Bronchial epithelial cell (primary cell): ENCODE results near the gene TLE3. TPM values are rescaled to one million over a fixed set of nuclear protein-coding genes. Genes with fewer than 3 reads are reported as not detected.

ENCODE experiments used
- DNase-seq: peaks from one replicate; pipeline ENCODE4 v3.0.0-alpha.2; 2010; ENCODE audit warnings: low read depth
- FAIRE-seq: peaks from 2 replicates; lab custom pipeline; 2011; peaks lifted over from hg19 to GRCh38; lab: Jason Lieb, UNC
- H3K27me3 ChIP-seq: 2 replicates; pipeline ENCODE4 v1.5.1; 2011; ENCODE audit warnings: low read length; ENCODE audit not compliant: control insufficient read depth, insufficient read depth
- H3K36me3 ChIP-seq: 2 replicates; pipeline ENCODE4 v1.5.1; 2011; ENCODE audit warnings: low read length; ENCODE audit not compliant: control insufficient read depth, insufficient read depth
- H3K4me3 ChIP-seq: 2 replicates; pipeline ENCODE4 v1.5.1; 2011; ENCODE audit warnings: mild to moderate bottlenecking, low read depth, low read length, control low read depth
- total RNA-seq: library from RNA; depleted of rRNA; stranded (reverse); fragments of >200 nt; gene quantifications from 2 replicates; pipeline ENCODE4 v1.2.1, GENCODE V29; 2014
- TF ChIP-seq, protein P1 (sequence below): IDR thresholded peaks from 2 replicates; pipeline ENCODE4 v1.5.1; 2011; ENCODE audit warnings: mild to moderate bottlenecking, moderate library complexity, low read length, control low read depth, inconsistent platforms; ENCODE audit not compliant: insufficient read depth, severe bottlenecking

TLE3 gene
- total RNA-seq, 1 donor from 2014 or later, result 19.2 TPM

DNA sequence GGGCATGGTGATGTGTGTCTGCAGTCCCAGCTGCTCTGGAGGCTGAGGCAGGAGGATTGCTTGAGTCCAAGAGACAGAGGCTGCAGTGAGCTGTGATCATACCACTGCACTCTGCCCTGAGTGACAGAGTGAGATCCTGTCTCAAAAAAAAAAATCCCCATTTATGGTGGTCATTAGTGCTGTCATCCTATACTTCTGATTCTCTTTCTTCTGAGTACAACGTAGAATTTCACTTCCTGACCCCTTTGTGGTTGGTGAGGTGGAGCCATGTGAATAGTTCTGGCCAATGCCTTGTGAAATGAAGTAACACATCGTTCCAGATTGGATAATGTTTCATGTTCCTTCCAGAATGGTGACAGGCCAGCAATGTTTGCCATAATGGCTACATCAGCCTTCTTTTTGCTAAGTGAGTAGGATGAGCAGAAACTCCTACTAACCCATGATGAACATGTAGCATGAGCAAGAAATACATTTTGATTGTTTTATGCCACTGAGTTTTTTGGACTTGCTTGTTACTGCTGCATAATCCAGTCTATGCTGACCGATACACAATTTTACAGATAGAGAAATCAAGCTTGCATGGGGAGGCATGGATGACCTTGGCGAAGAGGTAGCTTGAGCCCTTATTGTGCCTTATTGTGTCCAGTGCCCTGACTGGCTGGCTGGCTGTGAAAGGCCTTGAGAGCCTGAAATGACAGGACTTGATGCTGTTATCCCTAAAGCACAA is 30.9 kb upstream of the TLE3 start:
- TF ChIP-seq, protein P1, sequence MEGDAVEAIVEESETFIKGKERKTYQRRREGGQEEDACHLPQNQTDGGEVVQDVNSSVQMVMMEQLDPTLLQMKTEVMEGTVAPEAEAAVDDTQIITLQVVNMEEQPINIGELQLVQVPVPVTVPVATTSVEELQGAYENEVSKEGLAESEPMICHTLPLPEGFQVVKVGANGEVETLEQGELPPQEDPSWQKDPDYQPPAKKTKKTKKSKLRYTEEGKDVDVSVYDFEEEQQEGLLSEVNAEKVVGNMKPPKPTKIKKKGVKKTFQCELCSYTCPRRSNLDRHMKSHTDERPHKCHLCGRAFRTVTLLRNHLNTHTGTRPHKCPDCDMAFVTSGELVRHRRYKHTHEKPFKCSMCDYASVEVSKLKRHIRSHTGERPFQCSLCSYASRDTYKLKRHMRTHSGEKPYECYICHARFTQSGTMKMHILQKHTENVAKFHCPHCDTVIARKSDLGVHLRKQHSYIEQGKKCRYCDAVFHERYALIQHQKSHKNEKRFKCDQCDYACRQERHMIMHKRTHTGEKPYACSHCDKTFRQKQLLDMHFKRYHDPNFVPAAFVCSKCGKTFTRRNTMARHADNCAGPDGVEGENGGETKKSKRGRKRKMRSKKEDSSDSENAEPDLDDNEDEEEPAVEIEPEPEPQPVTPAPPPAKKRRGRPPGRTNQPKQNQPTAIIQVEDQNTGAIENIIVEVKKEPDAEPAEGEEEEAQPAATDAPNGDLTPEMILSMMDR, result no peak
- H3K4me3 ChIP-seq, result no peak overlapping the region
- no peaks in the 10 kb centered on the region for H3K36me3 ChIP-seq
- FAIRE-seq, result no peak
- DNase-seq, result no peak
- H3K27me3 ChIP-seq, result peaks cover 19% of the 10 kb centered on the region

DNA sequence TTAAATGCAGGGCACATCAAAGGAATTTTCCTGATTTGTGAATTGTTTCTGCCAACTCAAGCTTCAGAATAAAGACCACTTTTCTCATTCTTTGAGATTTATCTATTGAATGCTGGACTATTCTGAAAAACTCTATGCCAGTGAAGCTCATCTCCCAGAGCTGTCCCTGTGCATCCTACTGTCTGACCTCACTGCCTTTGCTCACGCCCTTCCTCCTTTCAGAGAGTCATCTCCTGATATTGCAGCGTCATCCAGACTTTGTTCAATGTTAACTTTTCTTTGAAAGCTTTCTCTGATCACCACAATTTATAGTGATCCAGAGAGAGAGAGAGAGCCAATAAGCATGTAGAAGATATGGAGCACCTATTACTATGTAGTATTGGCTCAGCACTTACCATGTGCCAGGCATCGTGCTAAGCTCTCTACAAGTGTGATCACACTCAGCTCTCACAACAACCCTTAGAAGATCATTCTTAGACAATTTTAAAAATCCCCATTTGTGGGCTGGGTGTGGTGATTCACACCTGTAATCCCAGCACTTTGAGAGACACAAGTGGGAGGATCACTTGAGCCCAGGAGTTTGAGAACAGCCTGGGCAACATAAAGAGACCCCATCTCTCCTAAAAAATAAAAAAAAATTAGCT is 30.2 kb upstream of the TLE3 start:
- H3K27me3 ChIP-seq, result peaks cover 20% of the 10 kb centered on the region
- no peak overlapping the region for H3K4me3 ChIP-seq
- TF ChIP-seq, protein P1, result no peak
- no peak for DNase-seq
- H3K36me3 ChIP-seq, result no peaks in the 10 kb centered on the region
- no peak for FAIRE-seq

DNA sequence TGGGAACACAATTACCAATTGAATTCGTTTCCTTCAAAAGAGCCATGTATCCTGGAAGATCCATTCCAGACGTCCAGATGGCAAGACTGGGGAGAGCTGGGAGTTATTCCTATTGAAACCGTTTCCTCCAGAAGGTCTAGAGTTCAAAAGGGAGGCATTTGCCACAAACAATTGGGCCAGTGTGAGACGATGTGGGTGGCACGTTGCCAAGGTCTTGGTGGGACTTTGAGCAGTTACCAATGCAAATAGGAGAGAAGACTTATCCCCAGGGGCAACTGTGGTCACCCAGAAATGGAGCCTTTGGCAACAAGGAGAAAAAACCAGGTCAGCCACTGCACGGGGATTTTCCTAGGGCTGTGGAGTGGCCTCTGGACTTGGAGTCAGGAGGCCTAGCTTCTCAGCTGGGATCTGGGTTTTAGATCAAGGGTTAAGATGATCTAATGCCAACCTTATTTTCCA is 29.6 kb upstream of the TLE3 start:
- no peaks in the 10 kb centered on the region for H3K36me3 ChIP-seq
- FAIRE-seq, result no peak
- H3K4me3 ChIP-seq, result no peak overlapping the region
- DNase-seq, result no peak
- TF ChIP-seq, protein P1, result no peak
- H3K27me3 ChIP-seq, result peaks cover 24% of the 10 kb centered on the region

DNA sequence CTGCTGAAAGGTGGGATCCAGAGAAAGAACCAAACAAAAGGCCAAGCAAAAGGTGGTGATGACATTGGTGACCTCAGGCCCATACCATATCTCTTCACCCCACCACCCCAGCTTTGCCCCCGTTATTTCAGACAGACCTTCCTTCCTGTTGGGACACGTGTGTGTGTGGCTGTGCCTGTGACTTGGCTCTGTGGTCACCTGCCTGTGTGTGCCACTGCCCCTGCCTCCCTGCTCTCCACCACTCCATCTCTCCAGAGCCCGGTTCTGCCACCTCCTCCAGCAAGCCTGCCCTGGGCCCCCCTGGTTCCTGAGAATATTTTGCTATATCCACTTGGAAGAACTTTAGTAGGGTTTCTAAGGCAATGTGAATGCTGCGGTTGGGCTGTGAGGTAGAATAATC is 28.6 kb upstream of the TLE3 start:
- H3K4me3 ChIP-seq, result no peak overlapping the region
- peaks cover 24% of the 10 kb centered on the region for H3K27me3 ChIP-seq
- TF ChIP-seq, protein P1, result no peak
- no peaks in the 10 kb centered on the region for H3K36me3 ChIP-seq
- DNase-seq (no peak), FAIRE-seq (no peak)

DNA sequence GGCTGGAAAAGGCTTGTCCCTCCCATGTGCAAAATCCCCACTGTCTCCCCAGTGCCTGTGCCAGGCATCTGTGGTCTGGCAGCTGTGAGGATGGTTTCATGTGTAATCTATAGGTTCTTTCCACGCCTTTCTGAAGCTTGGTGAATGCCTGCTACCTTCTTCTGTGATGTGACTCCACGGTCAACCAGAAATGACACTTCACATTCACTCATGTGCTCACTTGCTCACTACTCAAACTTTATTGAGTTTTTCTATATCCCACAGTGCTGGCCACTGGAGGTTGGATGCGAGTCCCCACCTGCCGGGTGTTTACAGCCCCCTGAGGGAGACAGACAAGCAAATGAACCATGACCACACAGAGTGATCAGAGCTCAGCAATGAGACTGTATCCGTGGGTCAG is 27.9 kb upstream of the TLE3 start:
- FAIRE-seq (no peak), DNase-seq (no peak)
- Histone ChIP-seq H3K27me3 (peaks cover 24% of the 10 kb centered on the region), H3K4me3 (no peak overlapping the region), H3K36me3 (no peaks in the 10 kb centered on the region)
- TF ChIP-seq, protein P1, result no peak
